H1 (cell line): Measurements from ENCODE around the gene NEDD4L. TPM values are rescaled to one million over a fixed set of nuclear protein-coding genes. Genes with fewer than 3 reads are reported as not detected.

ENCODE experiments used
- CTCF ChIA-PET: fragments of 300-600 bp; sonication (Branson Sonifier 250); formaldehyde crosslinking; loops from one replicate; lab custom pipeline; 2021; ENCODE audit not compliant: partially characterized antibody; lab: Charles Lee
- POLR2A ChIA-PET: fragments of 300-600 bp; sonication (Branson Sonifier 250); formaldehyde crosslinking; loops from one replicate; lab custom pipeline; 2021; ENCODE audit warnings: inconsistent platforms; ENCODE audit not compliant: partially characterized antibody; lab: Charles Lee
- DNase-seq, 2 experiments: peaks; one replicate each; pipeline versions ENCODE4 v3.0.0 to v3.0.0-alpha.2; 2010 to 2022; ENCODE audit warnings: low spot score in 2 of 2, low read depth in 1 of 2, mixed read lengths in 1 of 2
- FAIRE-seq: peaks from 2 replicates; lab custom pipeline; 2011; peaks lifted over from hg19 to GRCh38; lab: Jason Lieb, UNC
- H2AFZ ChIP-seq: 2 replicates; pipeline ENCODE4 v1.8.1; 2012; ENCODE audit warnings: low read length, inconsistent platforms
- H2AK5ac ChIP-seq: 2 replicates; pipeline ENCODE4 v1.6.1; 2013; ENCODE audit warnings: low read depth, low read length
- H2BK120ac ChIP-seq: replicated peaks from 2 replicates; pipeline ENCODE3; 2013; ENCODE audit warnings: low read depth, low read length, inconsistent platforms
- H2BK12ac ChIP-seq: 2 replicates; pipeline ENCODE4 v1.6.1; 2013; ENCODE audit warnings: low read depth, low read length
- H2BK15ac ChIP-seq: 2 replicates; pipeline ENCODE4 v1.6.1; 2013; ENCODE audit warnings: low read length
- H2BK20ac ChIP-seq: 2 replicates; pipeline ENCODE4 v1.6.1; 2013; ENCODE audit warnings: low read length
- H2BK5ac ChIP-seq: 2 replicates; pipeline ENCODE4 v1.6.1; 2013; ENCODE audit warnings: low read depth, low read length
- H3K14ac ChIP-seq: 2 replicates; pipeline ENCODE4 v1.6.1; 2013; ENCODE audit warnings: inconsistent platforms; ENCODE audit not compliant: insufficient read length
- H3K18ac ChIP-seq: 2 replicates; pipeline ENCODE4 v1.6.1; 2013; ENCODE audit warnings: low read length; ENCODE audit errors: extremely low read depth
- H3K23ac ChIP-seq: 2 replicates; pipeline ENCODE4 v1.6.1; 2013; ENCODE audit warnings: inconsistent platforms; ENCODE audit not compliant: insufficient read length
- H3K23me2 ChIP-seq: 2 replicates; pipeline ENCODE4 v1.6.1; 2013; ENCODE audit warnings: low read depth, low read length
- H3K27ac ChIP-seq: 2 replicates; pipeline ENCODE4 v1.6.1; 2011; ENCODE audit warnings: low read depth, low read length, inconsistent platforms
- H3K27me3 ChIP-seq, 4 experiments: replicated peaks in 1 of 4; 1 replicate in 1 of 4; 2 replicates in 3 of 4; pipeline versions ENCODE4 v1.6.1 to v1.8.1; 2011 to 2013; ENCODE audit warnings: low read length in 3 of 4, mild to moderate bottlenecking in 3 of 4, inconsistent platforms in 2 of 4, mixed read lengths in 2 of 4, moderate library complexity in 1 of 4; ENCODE audit not compliant: control insufficient read depth in 3 of 4, insufficient read depth in 3 of 4; ENCODE audit errors: extremely low read depth in 1 of 4
- H3K36me3 ChIP-seq, 4 experiments: 2 replicates each; pipeline versions ENCODE4 v1.6.1 to v1.8.1; 2011 to 2013; ENCODE audit warnings: mild to moderate bottlenecking in 4 of 4, low read length in 3 of 4, moderate library complexity in 2 of 4, control low read depth in 1 of 4, inconsistent platforms in 1 of 4; ENCODE audit not compliant: insufficient read depth in 4 of 4, control insufficient read depth in 2 of 4
- H3K4ac ChIP-seq: replicated peaks from 2 replicates; pipeline ENCODE3; 2013; ENCODE audit warnings: low read length, low read depth, mixed read lengths, inconsistent platforms; ENCODE audit not compliant: insufficient read length
- H3K4me1 ChIP-seq, 4 experiments: replicated peaks in 1 of 4; 1 replicate in 1 of 4; 2 replicates in 3 of 4; pipeline versions ENCODE4 v1.6.1 to v1.8.1; 2011 to 2013; ENCODE audit warnings: low read length in 3 of 4, inconsistent platforms in 2 of 4, mixed read lengths in 1 of 4; ENCODE audit not compliant: insufficient read depth in 4 of 4, control insufficient read depth in 3 of 4
- H3K4me2 ChIP-seq, 2 experiments: 2 replicates each; pipeline versions ENCODE4 v1.6.1 to v1.8.1; 2011 to 2013; ENCODE audit warnings: low read depth in 2 of 2, low read length in 2 of 2, control low read depth in 1 of 2, inconsistent platforms in 1 of 2, mild to moderate bottlenecking in 1 of 2; ENCODE audit not compliant: insufficient read depth in 1 of 2
- H3K4me3 ChIP-seq, 4 experiments: fragments of 200-600, 300-600 bp in 1 of 4; sonication (generic), shearing (Covaris generic), sonication (Bioruptor Twin) in 1 of 4; 2 replicates each; pipeline versions ENCODE4 v1.5.1 to v1.8.1; 2011 to 2016; ENCODE audit warnings: low read length in 4 of 4, low read depth in 3 of 4, control low read depth in 2 of 4, inconsistent platforms in 2 of 4, mild to moderate bottlenecking in 2 of 4, mixed read lengths in 1 of 4, moderate library complexity in 1 of 4; ENCODE audit not compliant: insufficient read depth in 2 of 4; ENCODE audit errors: extremely low read depth in 1 of 4
- H3K56ac ChIP-seq: replicated peaks from 2 replicates; pipeline ENCODE3; 2013; ENCODE audit warnings: low read depth, mild to moderate bottlenecking, mixed read lengths, low read length, inconsistent platforms; ENCODE audit not compliant: insufficient read length
- H3K79me1 ChIP-seq: 2 replicates; pipeline ENCODE4 v1.6.1; 2013; ENCODE audit warnings: low read depth, low read length, control low read depth
- H3K79me2 ChIP-seq, 2 experiments: 2 replicates each; pipeline versions ENCODE4 v1.6.1 to v1.8.1; 2012 to 2013; ENCODE audit warnings: low read length in 2 of 2, mild to moderate bottlenecking in 2 of 2, inconsistent platforms in 1 of 2; ENCODE audit not compliant: insufficient read depth in 2 of 2, control insufficient read depth in 1 of 2
- H3K9ac ChIP-seq, 4 experiments: replicated peaks in 1 of 4; 1 replicate in 1 of 4; 2 replicates in 3 of 4; pipeline versions ENCODE4 v1.6.1 to v1.8.1; 2011 to 2013; ENCODE audit warnings: low read depth in 3 of 4, low read length in 3 of 4, control low read depth in 2 of 4, mild to moderate bottlenecking in 2 of 4, moderate library complexity in 2 of 4, inconsistent platforms in 1 of 4; ENCODE audit errors: extremely low read depth in 1 of 4
- H3K9me3 ChIP-seq, 2 experiments: 2 replicates each; pipeline versions ENCODE4 v1.6.1 to v1.8.1; 2012 to 2013; ENCODE audit warnings: mild to moderate bottlenecking in 2 of 2, moderate library complexity in 2 of 2, control low read depth in 1 of 2, inconsistent platforms in 1 of 2, low read depth in 1 of 2, low read length in 1 of 2, mixed read lengths in 1 of 2; ENCODE audit not compliant: insufficient read depth in 2 of 2
- H4K20me1 ChIP-seq, 2 experiments: replicated peaks in 1 of 2; 2 replicates each; pipeline versions ENCODE3 to v1.8.1; 2011 to 2013; ENCODE audit warnings: inconsistent platforms in 2 of 2, low read length in 2 of 2, mild to moderate bottlenecking in 1 of 2; ENCODE audit not compliant: insufficient read depth in 2 of 2, control insufficient read depth in 1 of 2
- H4K5ac ChIP-seq: 2 replicates; pipeline ENCODE4 v1.6.1; 2013; ENCODE audit warnings: low read length, low read depth, mixed read lengths, inconsistent platforms; ENCODE audit not compliant: insufficient read length
- H4K8ac ChIP-seq: 2 replicates; pipeline ENCODE4 v1.8.0; 2013; ENCODE audit warnings: mild to moderate bottlenecking, moderate library complexity, low read length, inconsistent platforms; ENCODE audit not compliant: insufficient read depth; ENCODE audit errors: extremely low read depth
- H4K91ac ChIP-seq: replicated peaks from 2 replicates; pipeline ENCODE3; 2013; ENCODE audit warnings: low read length, mixed read lengths, inconsistent platforms; ENCODE audit not compliant: insufficient read length
- FOSL1 ChIP-seq: IDR thresholded peaks from 2 replicates; pipeline ENCODE4 v1.6.1; 2011; ENCODE audit warnings: mild to moderate bottlenecking, low read depth, low read length, moderate library complexity; ENCODE audit not compliant: insufficient read depth
- POLR2AphosphoS5 ChIP-seq: IDR thresholded peaks from 2 replicates; pipeline ENCODE4 v1.6.1; 2011; ENCODE audit warnings: low read depth, low read length
- RAD21 ChIP-seq, 2 experiments: IDR thresholded peaks in 1 of 2; conservative IDR thresholded peaks in 1 of 2; 2 replicates each; pipeline ENCODE4 v1.6.1; 2011; ENCODE audit warnings: low read depth in 2 of 2, low read length in 2 of 2, improper control_type of control experiment in 1 of 2, inconsistent platforms in 1 of 2, mild to moderate bottlenecking in 1 of 2, moderate library complexity in 1 of 2
- WGBS, 2 experiments: shearing (Covaris generic) in 1 of 2; methylation state at CpG; one replicate each; pipeline versions ENCODE4 v1.1.6 to v1.1.7; 2013 to 2015; ENCODE audit warnings: low lambda C conversion rate in 2 of 2, mixed read lengths in 2 of 2, inconsistent platforms in 1 of 2, low coverage in 1 of 2, missing lambda C conversion rate in 1 of 2; ENCODE audit not compliant: insufficient replicate concordance in 2 of 2, insufficient coverage in 1 of 2, insufficient read length in 1 of 2; ENCODE audit errors: extremely low coverage in 1 of 2, missing lambda C conversion rate in 1 of 2; 5-methylcytosine and 5-hydroxymethylcytosine counted together
- polyA plus RNA-seq, 7 experiments: library from polyadenylated mRNA; depleted of rRNA in 3 of 7; stranded (reverse) in 5 of 7; unstranded in 2 of 7; fragments of >200 nt in 5 of 7; fragments of 200-250 nt in 2 of 7; gene quantifications; 1 replicate in 5 of 7; 2 replicates in 1 of 7; 4 replicates in 1 of 7; pipeline versions ENCODE4 v1.2.1 to v1.2.3, GENCODE V29; 2011 to 2013; ENCODE audit warnings: missing spikeins in 2 of 7, mixed read lengths in 2 of 7
- total RNA-seq: library from RNA; stranded (reverse); fragmentation: NEBNext Ultra II Directional; extraction: Animal tissue kit (Norgen Biotek cat#: 25700); gene quantifications from 2 replicates; pipeline ENCODE4 v1.2.1, GENCODE V29; 2021
- TF ChIP-seq, protein P1 (sequence below), 3 experiments: IDR thresholded peaks; 1 replicate in 2 of 3; 2 replicates in 1 of 3; pipeline versions ENCODE4 v1.5.1 to v1.6.1; 2011; ENCODE audit warnings: low read length in 3 of 3, mild to moderate bottlenecking in 3 of 3, inconsistent platforms in 2 of 3, low read depth in 1 of 3, moderate library complexity in 1 of 3; ENCODE audit not compliant: insufficient read depth in 1 of 3; ENCODE audit errors: control extremely low read depth in 1 of 3

The NEDD4L gene
- total and polyA plus RNA-seq, 2 of the 8 experiments (the other 6 are each of a cell fraction or from before 2014, with no cell fraction given): 37.3 to 69.8 TPM

GRCh38 chr18:58180738-58181353 is 136.8 kb downstream of the NEDD4L start:
- no peak overlapping the region for H2BK120ac ChIP-seq
- H3K27me3 ChIP-seq: no peaks in the 10 kb centered on the region
- peak; percentile 95 for FAIRE-seq
- H2AK5ac ChIP-seq: no peak overlapping the region
- H3K9ac ChIP-seq: no peak overlapping the region
- no peak overlapping the region for H3K14ac ChIP-seq
- H2BK12ac ChIP-seq: no peak overlapping the region
- H3K56ac ChIP-seq: no peak overlapping the region
- 69% methylated on average over 5 of the region's 5 CpGs; no CpG with 5 or more reads in 1 of the 2 experiments for WGBS, 2 experiments
- no peak overlapping the region for H4K8ac ChIP-seq
- H3K4me2 ChIP-seq: no peak overlapping the region
- no peak overlapping the region for H2BK5ac ChIP-seq
- H3K23me2 ChIP-seq: no peaks in the 10 kb centered on the region
- ChIA-PET CTCF (interaction anchor here (0.6 to 9.4 kb wide), 38 partner anchors 12 to 1027 kb away, joined by 3 to 103 read pairs (median 4); partner anchors contain the start of gene NEDD4L), POLR2A (interaction anchor here (1.6 kb wide), 1 partner anchor 136 kb away, joined by 4 read pairs; no protein-coding TSS in a partner anchor)
- no peak overlapping the region for H4K91ac ChIP-seq
- TF ChIP-seq, protein P1, sequence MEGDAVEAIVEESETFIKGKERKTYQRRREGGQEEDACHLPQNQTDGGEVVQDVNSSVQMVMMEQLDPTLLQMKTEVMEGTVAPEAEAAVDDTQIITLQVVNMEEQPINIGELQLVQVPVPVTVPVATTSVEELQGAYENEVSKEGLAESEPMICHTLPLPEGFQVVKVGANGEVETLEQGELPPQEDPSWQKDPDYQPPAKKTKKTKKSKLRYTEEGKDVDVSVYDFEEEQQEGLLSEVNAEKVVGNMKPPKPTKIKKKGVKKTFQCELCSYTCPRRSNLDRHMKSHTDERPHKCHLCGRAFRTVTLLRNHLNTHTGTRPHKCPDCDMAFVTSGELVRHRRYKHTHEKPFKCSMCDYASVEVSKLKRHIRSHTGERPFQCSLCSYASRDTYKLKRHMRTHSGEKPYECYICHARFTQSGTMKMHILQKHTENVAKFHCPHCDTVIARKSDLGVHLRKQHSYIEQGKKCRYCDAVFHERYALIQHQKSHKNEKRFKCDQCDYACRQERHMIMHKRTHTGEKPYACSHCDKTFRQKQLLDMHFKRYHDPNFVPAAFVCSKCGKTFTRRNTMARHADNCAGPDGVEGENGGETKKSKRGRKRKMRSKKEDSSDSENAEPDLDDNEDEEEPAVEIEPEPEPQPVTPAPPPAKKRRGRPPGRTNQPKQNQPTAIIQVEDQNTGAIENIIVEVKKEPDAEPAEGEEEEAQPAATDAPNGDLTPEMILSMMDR (IDR thresholded peaks at IDR 0.05; ENCODE audit: control extremely low read depth in 1 of 3, insufficient read depth in 1 of 3, low read depth in 1 of 3, low read length in 3 of 3): peak in 2 of 3 experiments; percentile 76 to 87; a peak in 3 of 4 replicates
- no peak for TF ChIP-seq FOSL1
- no peak for TF ChIP-seq POLR2AphosphoS5
- peak; percentile 74 to 83 for TF ChIP-seq RAD21 (IDR thresholded peaks at IDR 0.05 in 1 of 2, conservative IDR thresholded peaks at IDR 0.05 in 1 of 2; ENCODE audit: low read depth in 2 of 2, low read length in 2 of 2)
- no peak overlapping the region for H2BK15ac ChIP-seq
- H3K4ac ChIP-seq: no peak overlapping the region
- H3K4me1 ChIP-seq: peaks cover 0 to 17% (median 7%) of the 10 kb centered on the region in 4 experiments; a peak in 4 of 7 replicates
- H2AFZ ChIP-seq: no peak overlapping the region
- H4K20me1 ChIP-seq: peaks cover 0 to 6% of the 10 kb centered on the region in 2 experiments
- H3K23ac ChIP-seq: no peak overlapping the region
- DNase-seq: peak in 1 of 2 experiments; percentile 82
- H3K4me3 ChIP-seq: no peak overlapping the region
- peaks cover 6% of the 10 kb centered on the region for H3K79me1 ChIP-seq
- no peak overlapping the region for H2BK20ac ChIP-seq
- no peaks in the 10 kb centered on the region for H3K36me3 ChIP-seq
- H3K9me3 ChIP-seq: no peaks in the 10 kb centered on the region; a peak in 1 of 4 replicates
- no peak overlapping the region for H3K27ac ChIP-seq
- no peak overlapping the region for H3K18ac ChIP-seq
- H3K79me2 ChIP-seq: peaks cover under 1 to 31% of the 10 kb centered on the region in 2 experiments; a peak in 2 of 4 replicates
- H4K5ac ChIP-seq: no peak overlapping the region
